Heart right ventricle (tissue), 16 donors: ENCODE results near the gene COASY. TPM values are rescaled to one million over a fixed set of nuclear protein-coding genes. Genes with fewer than 3 reads are reported as not detected.

Experiments used
- ATAC-seq, 8 donors: fragments of 200-7000 bp; cut with Tn5 transposase; one replicate each; pipeline ENCODE4 v1.9.1; 2020; ENCODE audit warnings: mild to moderate bottlenecking in 8 of 8, moderate library complexity in 8 of 8, moderate number of reproducible peaks in 1 of 8
- DNase-seq, 2 donors: peaks; one replicate each; pipeline ENCODE4 v3.0.0-alpha.2; 2020
- H3K27ac ChIP-seq, 10 donors: fragments of 200-600 bp; sonication (generic) in 2 of 10; one replicate each; pipeline versions ENCODE4 v1.5.0 to v1.8.0; 2020 to 2022; ENCODE audit warnings: mild to moderate bottlenecking in 3 of 10
- H3K27me3 ChIP-seq, 7 donors: fragments of 200-600 bp; one replicate each; pipeline ENCODE4 v1.8.0; 2021 to 2022; ENCODE audit warnings: mild to moderate bottlenecking in 2 of 7
- H3K36me3 ChIP-seq, 9 donors: fragments of 200-600 bp; sonication (generic) in 1 of 9; one replicate each; pipeline versions ENCODE4 v1.5.0 to v1.8.0; 2020 to 2022; ENCODE audit warnings: mild to moderate bottlenecking in 2 of 9
- H3K4me1 ChIP-seq, 9 donors: fragments of 200-600 bp; sonication (generic) in 1 of 9; one replicate each; pipeline versions ENCODE4 v1.5.0 to v1.8.0; 2020 to 2022; ENCODE audit warnings: mild to moderate bottlenecking in 4 of 9
- H3K4me3 ChIP-seq, 10 donors: fragments of 200-600 bp; sonication (generic) in 2 of 10; one replicate each; pipeline versions ENCODE4 v1.5.0 to v1.8.0; 2020 to 2022; ENCODE audit warnings: mild to moderate bottlenecking in 7 of 10, moderate library complexity in 2 of 10
- H3K9me3 ChIP-seq, 11 donors: fragments of 200-600 bp in 10 of 11; sonication (generic) in 2 of 11; one replicate each; pipeline versions ENCODE4 v1.5.0 to v1.8.0; 2013 to 2022; ENCODE audit warnings: mild to moderate bottlenecking in 2 of 11, control low read depth in 1 of 11, moderate library complexity in 1 of 11
- CTCF ChIP-seq, 9 donors: fragments of 200-600 bp; sonication (generic) in 2 of 9; IDR thresholded peaks; one replicate each; pipeline versions ENCODE4 v1.5.0 to v1.8.0; 2021 to 2022; ENCODE audit warnings: antibody characterized with exemption in 9 of 9, mild to moderate bottlenecking in 5 of 9, moderate library complexity in 1 of 9
- WGBS, 2 donors: extraction: QIAGEN DNeasy Blood & Tissue Kit; methylation state at CpG; one replicate each; pipeline ENCODE4 v1.1.7; 2013; ENCODE audit warnings: inconsistent platforms in 1 of 2; 5-methylcytosine and 5-hydroxymethylcytosine counted together
- intact Hi-C, 10 donors: fragments of 100-400 bp; cut with DNase I; formaldehyde crosslinking; loops; one replicate each; pipeline versions ENCODE4 v1.11.1 to v1.14.2; 2022
- polyA plus RNA-seq, 2 donors: library from polyadenylated mRNA; stranded (reverse); fragments of 200-250 nt; gene quantifications; one replicate each; pipeline ENCODE4 v1.2.3, GENCODE V29; 2013
- total RNA-seq, 10 donors: library from RNA; stranded (reverse); fragmentation: NEBNext Ultra II Directional in 3 of 10; extraction: Animal tissue kit (Norgen Biotek cat#: 25700) in 3 of 10; gene quantifications; one replicate each; pipeline versions ENCODE4 v1.2.1 to v1.2.4, GENCODE V29; 2021 to 2023
- donor health status: Arrhythmogenic right ventricular cardiomyopathy.
- donor health status: ischemic (EF 13 %, LVEDD 7.1; RV severe dilation, severe dysfunction).
- donor health status: healthy with polysubstance abuse.
- donor health status: DM: no; HTN: yes; CAD: no.
- donor health status: DM: no; HTN: no; CAD: no.
- donor health status: ischemic (EF 25% LVEDD 6.9; RV normal size, moderate dysfunction).
- donor health status: ischemic (EF 25% LVEDD 5.7; RV mildly dilated, moderate dysfunction).
- donor health status: healthy.
- donor health status: DM: yes; HTN: yes; CAD: no.
- donor health status: Ischemic cardiomyopathy.
- donor health status: ischemic (EF 35%, LVEDD 5.7; RV mildly dilated, moderate dysfunction).
- donor health status: nonischemic (EF 11% LVEDD 7.7; RV severe dilation, severe dysfunction).
- donor health status: DM: yes; HTN: yes; CAD: no.
- donor health status: PGD.
- donor health status: ischemic (EF 29% LVEDD 5.4; RV normal size, mild dysfunction).
- donor health status: nonischemic (EF 23%, LVEDD 6.1; RV moderate dilation, normal function).

Gene COASY
- total and polyA plus RNA-seq, 12 donors, result 29.7 to 56.9 (median 34.5) TPM

- intact Hi-C loops, result loop anchor here in 9 of 10 donors (5.0 to 10.0 kb wide), 10 partner anchors 83 to 393 kb away; partner anchors contain the start of genes CAVIN1 (in 7 of the 9), HSPB9 (in 1 of the 9) and KAT2A (in 1 of the 9)
- WGBS, 2 donors, result 32 to 49% methylated on average over 9 of the region's 9 CpGs
- no peak for TF ChIP-seq CTCF (IDR thresholded peaks at IDR 0.05)
- Histone ChIP-seq H3K27ac (peak overlapping the region; percentile 92 to 98 (median 95)), H3K4me1 (peaks cover 65 to 93% (median 77%) of the 10 kb centered on the region in 9 donors), H3K4me3 (peak overlapping the region in 2 of 10 donors; percentile 1 to 15), H3K36me3 (peaks cover 0 to 61% (median 12%) of the 10 kb centered on the region in 9 donors), H3K27me3 (no peaks in the 10 kb centered on the region), H3K9me3 (no peaks in the 10 kb centered on the region)
- peak; percentile 64 to 86 for DNase-seq
- ATAC-seq, result peak; percentile 18 to 66 (median 50)
Observed at GRCh38 chr17:42518046-42518754, 43.7 kb upstream of the COASY start.

GRCh38 chr17:42518755-42519545, 43.0 kb upstream of the COASY start:
- Histone ChIP-seq H3K9me3 (no peaks in the 10 kb centered on the region), H3K4me3 (peak overlapping the region in 2 of 10 donors; percentile 1 to 15), H3K27ac (peak overlapping the region; percentile 92 to 98 (median 95)), H3K36me3 (peaks cover 0 to 58% (median 8%) of the 10 kb centered on the region in 9 donors), H3K27me3 (no peaks in the 10 kb centered on the region), H3K4me1 (peaks cover 60 to 90% (median 74%) of the 10 kb centered on the region in 9 donors)
- no peak for TF ChIP-seq CTCF (IDR thresholded peaks at IDR 0.05)
- DNase-seq (peak; percentile 55 to 77), ATAC-seq (peak; percentile 8 to 66 (median 48))
- intact Hi-C loops, result loop anchor here in 9 of 10 donors (5.0 to 10.0 kb wide), 10 partner anchors 84 to 394 kb away; partner anchors contain the start of genes CAVIN1 (in 7 of the 9), HSPB9 (in 1 of the 9) and KAT2A (in 1 of the 9)
- whole genome bisulfite sequencing, 2 donors, result 14 to 17% methylated on average over 6 of the region's 6 CpGs

- peaks cover 60 to 89% (median 77%) of the 10 kb centered on the region in 9 donors for H3K4me1 ChIP-seq
- H3K9me3 ChIP-seq, result no peaks in the 10 kb centered on the region
- DNase-seq (peak; percentile 85 to 95), ATAC-seq (peak; percentile 71 to 83 (median 78))
- TF ChIP-seq CTCF (IDR thresholded peaks at IDR 0.05), result no peak
- H3K27me3 ChIP-seq, result no peaks in the 10 kb centered on the region
- H3K36me3 ChIP-seq, result peaks cover 0 to 49% (median under 1%) of the 10 kb centered on the region in 9 donors
- H3K4me3 ChIP-seq, result peak overlapping the region in 2 of 10 donors; percentile 15 to 17
- intact Hi-C loops, result loop anchor here (5.0 to 10.0 kb wide), 16 partner anchors 85 to 555 kb away; partner anchors contain the start of genes CAVIN1 (in 7 of the 10), HSPB9 (in 2 of the 10), KAT2A (in 2 of the 10) and CNP (in 1 of the 10)
- WGBS, 2 donors, result 24 to 29% methylated on average over 12 of the region's 12 CpGs
- peak overlapping the region; percentile 92 to 98 (median 95) for H3K27ac ChIP-seq
Observed at GRCh38 chr17:42519546-42520491, 42.1 kb upstream of the COASY start.
